GM23338 (cell line): ENCODE measurements around the gene MAN1A2. TPM values are rescaled to one million over a fixed set of nuclear protein-coding genes. Genes with fewer than 3 reads are reported as not detected.

Experiments used
- ATAC-seq: fragments of 200-7000 bp; cut with Tn5 transposase; 3 replicates; pipeline ENCODE4 v1.9.1; 2020
- DNase-seq: peaks from one replicate; pipeline ENCODE4 v3.0.0-alpha.2; 2015; ENCODE audit warnings: low spot score
- H2AFZ ChIP-seq: fragments of 200-600 bp; sonication (generic); 2 replicates; pipeline ENCODE4 v1.8.0; 2016; ENCODE audit warnings: antibody characterized with exemption, mild to moderate bottlenecking, moderate library complexity
- H3F3A ChIP-seq: fragments of 200-600 bp; sonication (generic); replicated peaks from 2 replicates; pipeline ENCODE4 v1.8.0; 2017; ENCODE audit warnings: antibody characterized with exemption, mixed run types, low read depth
- H3K27ac ChIP-seq: fragments of 200-600 bp; sonication (generic); 2 replicates; pipeline ENCODE4 v1.6.1; 2016; ENCODE audit warnings: low read depth
- H3K27me3 ChIP-seq: fragments of 200-600 bp; sonication (generic); 2 replicates; pipeline ENCODE4 v1.8.0; 2016; ENCODE audit warnings: mild to moderate bottlenecking, mixed run types, moderate library complexity; ENCODE audit not compliant: insufficient read depth
- H3K36me3 ChIP-seq: fragments of 200-600 bp; sonication (generic); 2 replicates; pipeline ENCODE4 v1.8.0; 2016; ENCODE audit warnings: mild to moderate bottlenecking; ENCODE audit not compliant: insufficient read depth
- H3K4me1 ChIP-seq: fragments of 200-600 bp; sonication (generic); 2 replicates; pipeline ENCODE4 v1.8.0; 2016; ENCODE audit warnings: mild to moderate bottlenecking, moderate library complexity; ENCODE audit not compliant: insufficient read depth
- H3K4me2 ChIP-seq: fragments of 200-600 bp; sonication (generic); 2 replicates; pipeline ENCODE4 v1.7.1; 2017; ENCODE audit warnings: mixed run types
- H3K4me3 ChIP-seq: fragments of 200-600 bp; sonication (generic); 2 replicates; pipeline ENCODE4 v1.6.1; 2016; ENCODE audit warnings: mixed run types
- H3K79me2 ChIP-seq: fragments of 200-600 bp; sonication (generic); replicated peaks from 2 replicates; pipeline ENCODE4 v1.8.0; 2017; ENCODE audit warnings: mild to moderate bottlenecking; ENCODE audit not compliant: insufficient read depth
- H3K9me2 ChIP-seq: fragments of 200-600 bp; sonication (generic); 2 replicates; pipeline ENCODE4 v1.8.0; 2017; ENCODE audit not compliant: insufficient read depth
- H4K20me1 ChIP-seq: fragments of 200-600 bp; sonication (generic); replicated peaks from 2 replicates; pipeline ENCODE4 v1.8.0; 2017; ENCODE audit warnings: mild to moderate bottlenecking; ENCODE audit not compliant: insufficient read depth
- H3K27ac Mint-ChIP-seq: 2 replicates; pipeline ENCODE4 v1.8.0; 2020; ENCODE audit warnings: inconsistent platforms, mild to moderate bottlenecking, moderate library complexity, mixed read lengths
- H3K27me3 Mint-ChIP-seq: 3 replicates; pipeline ENCODE4 v1.8.0; 2022; ENCODE audit warnings: low read depth, mild to moderate bottlenecking, moderate library complexity, mixed read lengths, inconsistent platforms; ENCODE audit not compliant: insufficient read depth, poor library complexity
- H3K36me3 Mint-ChIP-seq: 3 replicates; pipeline ENCODE4 v1.8.0; 2021; ENCODE audit warnings: low read depth, mild to moderate bottlenecking, inconsistent platforms, moderate library complexity, mixed read lengths
- H3K4me1 Mint-ChIP-seq: 3 replicates; pipeline ENCODE4 v1.8.0; 2020; ENCODE audit warnings: mild to moderate bottlenecking, inconsistent platforms, mixed read lengths
- H3K4me3 Mint-ChIP-seq: 3 replicates; pipeline ENCODE4 v1.8.0; 2021; ENCODE audit warnings: moderate library complexity, mild to moderate bottlenecking, inconsistent platforms, mixed read lengths
- H3K9me3 Mint-ChIP-seq: 3 replicates; pipeline ENCODE4 v1.8.0; 2020; ENCODE audit warnings: moderate library complexity, mild to moderate bottlenecking, inconsistent platforms, mixed read lengths
- EZH2 ChIP-seq: fragments of 200-600 bp; sonication (generic); IDR thresholded peaks from one replicate; pipeline ENCODE4 v1.8.0; 2017; ENCODE audit warnings: antibody characterized with exemption, mild to moderate bottlenecking, low read depth; ENCODE audit not compliant: unreplicated experiment
- JUNB ChIP-seq: IDR thresholded peaks from one replicate; pipeline ENCODE4 v1.6.1; 2016; ENCODE audit warnings: antibody characterized with exemption; ENCODE audit not compliant: unreplicated experiment
- NANOG ChIP-seq: IDR thresholded peaks from 2 replicates; pipeline ENCODE4 v1.6.1; 2016; ENCODE audit warnings: antibody characterized with exemption, borderline replicate concordance
- POLR2AphosphoS5 ChIP-seq: IDR thresholded peaks from 2 replicates; pipeline ENCODE4 v1.6.1; 2016; ENCODE audit warnings: antibody characterized with exemption, low read depth
- ZNF114 ChIP-seq: fragments of 250-450 bp; sonication (Bioruptor Pico); IDR thresholded peaks from 2 replicates; pipeline ENCODE4 v1.5.0; 2020; ENCODE audit warnings: mild to moderate bottlenecking, moderate library complexity
- ZNF331 ChIP-seq: fragments of 250-450 bp; sonication (Bioruptor Pico); IDR thresholded peaks from 2 replicates; pipeline ENCODE4 v1.5.0; 2020; ENCODE audit warnings: low read depth, mild to moderate bottlenecking, moderate library complexity
- polyA plus RNA-seq: library from polyadenylated mRNA; unstranded; fragments of >200 nt; fragmentation: Nextera tagmentation; extraction: Ambion mirVana; gene quantifications from 2 replicates; pipeline ENCODE4 v1.2.1, GENCODE V29; 2016
- total RNA-seq: library from RNA; depleted of rRNA; stranded (reverse); fragments of >200 nt; shearing (Covaris generic); gene quantifications from 2 replicates; pipeline ENCODE4 v1.2.3, GENCODE V29; 2014
- TF ChIP-seq, protein P1 (sequence below): IDR thresholded peaks from 2 replicates; pipeline ENCODE4 v1.6.1; 2016; ENCODE audit warnings: antibody characterized with exemption
- TF ChIP-seq, protein P2 (sequence below): IDR thresholded peaks from one replicate; pipeline ENCODE4 v1.6.1; 2018; ENCODE audit warnings: antibody characterized with exemption; ENCODE audit not compliant: unreplicated experiment

MAN1A2 gene
- total and polyA plus RNA-seq, 2 experiments from 2014 or later, result 18.6 to 22.2 TPM

DNA sequence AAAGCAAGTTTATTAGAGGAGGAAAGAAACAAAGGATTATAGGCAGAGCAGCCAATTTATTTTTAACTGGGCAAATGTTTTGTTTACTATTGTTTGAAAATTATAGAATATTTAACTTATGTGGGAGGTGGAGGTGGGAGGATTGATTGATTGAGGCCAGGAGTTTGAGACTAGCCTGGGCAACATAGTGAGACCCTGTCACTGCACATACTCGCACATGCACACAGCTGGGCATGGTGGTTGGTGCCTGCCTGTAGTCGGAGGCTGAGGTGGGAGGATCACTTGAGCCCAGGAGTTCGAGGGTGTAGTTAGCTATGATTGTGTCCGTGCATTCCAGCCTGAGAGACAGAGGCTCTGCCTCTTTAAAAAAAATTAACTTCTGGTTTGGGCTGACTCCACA lies 6.7 kb downstream of the MAN1A2 start:
- ATAC-seq, result no peak
- Histone ChIP-seq H4K20me1 (no peaks in the 10 kb centered on the region), H3K4me1 (peaks cover 10% of the 10 kb centered on the region; the same call in 1 of the 2 replicates), H3K36me3 (no peaks in the 10 kb centered on the region), H3F3A (no peaks in the 10 kb centered on the region), H3K9me2 (no peaks in the 10 kb centered on the region), H3K4me3 (no peak overlapping the region), H3K4me2 (no peak overlapping the region), H3K27me3 (peaks cover 1% of the 10 kb centered on the region; the same call in 1 of the 2 replicates), H3K27ac (no peak overlapping the region), H3K79me2 (peaks cover 96% of the 10 kb centered on the region), H2AFZ (no peak overlapping the region)
- no peak for DNase-seq
- Mint-ChIP-seq H3K27ac (no peak overlapping the region), H3K4me1 (peaks cover 15% of the 10 kb centered on the region), H3K36me3 (no peaks in the 10 kb centered on the region), H3K9me3 (no peaks in the 10 kb centered on the region), H3K4me3 (no peak overlapping the region), H3K27me3 (no peaks in the 10 kb centered on the region)
- TF ChIP-seq, protein P1, sequence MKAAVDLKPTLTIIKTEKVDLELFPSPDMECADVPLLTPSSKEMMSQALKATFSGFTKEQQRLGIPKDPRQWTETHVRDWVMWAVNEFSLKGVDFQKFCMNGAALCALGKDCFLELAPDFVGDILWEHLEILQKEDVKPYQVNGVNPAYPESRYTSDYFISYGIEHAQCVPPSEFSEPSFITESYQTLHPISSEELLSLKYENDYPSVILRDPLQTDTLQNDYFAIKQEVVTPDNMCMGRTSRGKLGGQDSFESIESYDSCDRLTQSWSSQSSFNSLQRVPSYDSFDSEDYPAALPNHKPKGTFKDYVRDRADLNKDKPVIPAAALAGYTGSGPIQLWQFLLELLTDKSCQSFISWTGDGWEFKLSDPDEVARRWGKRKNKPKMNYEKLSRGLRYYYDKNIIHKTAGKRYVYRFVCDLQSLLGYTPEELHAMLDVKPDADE, result no peak
- TF ChIP-seq ZNF114 (CRISPR knock-in tag) (no peak), ZNF331 (no peak), EZH2 (no peak)

DNA sequence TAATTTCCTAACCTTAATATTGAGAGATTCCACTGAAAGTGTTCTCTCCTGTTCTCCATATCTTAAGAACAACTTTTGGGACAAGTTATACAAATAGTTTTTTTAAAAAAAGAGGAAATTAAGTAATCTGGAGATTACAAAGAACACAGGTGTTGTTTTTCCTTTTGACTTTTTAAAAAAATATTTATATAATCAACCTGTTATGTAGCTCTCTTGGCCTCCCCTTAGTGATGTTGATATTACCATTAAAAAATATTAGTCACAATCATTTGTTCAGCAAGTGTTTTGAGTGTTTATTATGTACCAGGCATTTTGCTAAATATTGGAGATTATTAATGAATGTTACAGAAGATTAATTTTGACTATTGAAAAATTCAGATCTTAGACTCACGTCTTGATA lies 8.1 kb downstream of the MAN1A2 start:
- peaks cover 96% of the 10 kb centered on the region for H3K79me2 ChIP-seq
- no peaks in the 10 kb centered on the region for H4K20me1 ChIP-seq
- no peaks in the 10 kb centered on the region for H3K36me3 ChIP-seq
- no peak overlapping the region for H3K4me2 ChIP-seq
- no peak overlapping the region for H3K27ac ChIP-seq
- no peak overlapping the region for H3K4me3 Mint-ChIP-seq
- H3K27me3 ChIP-seq, result no peaks in the 10 kb centered on the region
- no peaks in the 10 kb centered on the region for H3K9me3 Mint-ChIP-seq
- DNase-seq (no peak), ATAC-seq (no peak)
- H3K9me2 ChIP-seq, result no peaks in the 10 kb centered on the region
- H3F3A ChIP-seq, result no peaks in the 10 kb centered on the region
- no peak overlapping the region for H2AFZ ChIP-seq
- no peaks in the 10 kb centered on the region for H3K27me3 Mint-ChIP-seq
- peaks cover 10% of the 10 kb centered on the region for H3K4me1 Mint-ChIP-seq
- peaks cover 10% of the 10 kb centered on the region; the same call in 1 of the 2 replicates for H3K4me1 ChIP-seq
- no peak overlapping the region for H3K4me3 ChIP-seq
- no peak for TF ChIP-seq ZNF331
- no peak overlapping the region for H3K27ac Mint-ChIP-seq
- no peaks in the 10 kb centered on the region for H3K36me3 Mint-ChIP-seq

DNA sequence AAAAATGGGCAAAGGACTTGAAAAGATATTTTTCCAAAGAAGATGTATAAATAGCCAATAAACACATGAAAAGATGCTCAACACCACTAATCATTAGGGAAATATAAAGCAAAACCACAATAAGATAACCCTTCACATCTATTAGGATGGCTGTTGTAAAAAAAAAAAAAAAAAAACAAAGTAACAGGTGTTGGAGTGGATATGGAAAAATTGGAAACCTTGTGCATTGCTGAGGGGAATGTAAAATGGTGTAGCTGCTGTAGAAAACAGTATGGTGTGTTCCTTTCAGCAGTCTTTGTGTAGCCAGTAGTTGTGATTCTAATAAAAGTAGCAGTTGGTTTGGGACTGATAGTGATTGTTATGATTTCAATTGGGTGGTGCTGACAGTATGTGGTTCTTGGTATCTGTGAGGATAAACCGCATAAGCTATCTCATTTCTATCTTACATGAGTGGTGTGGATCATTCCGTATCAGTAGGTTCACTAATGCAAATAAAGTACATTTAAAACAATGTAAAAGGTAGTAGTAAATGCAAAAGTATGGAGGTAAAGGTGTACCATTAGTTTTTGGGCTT lies 19.9 kb downstream of the MAN1A2 start:
- no peak overlapping the region for H3K27ac Mint-ChIP-seq
- peaks cover 19% of the 10 kb centered on the region for H3K4me1 Mint-ChIP-seq
- no peaks in the 10 kb centered on the region for H3K27me3 Mint-ChIP-seq
- Histone ChIP-seq H3K27ac (no peak overlapping the region), H3K4me2 (no peak overlapping the region), H3K4me3 (no peak overlapping the region), H3K79me2 (peaks cover 74% of the 10 kb centered on the region), H3K27me3 (no peaks in the 10 kb centered on the region), H2AFZ (no peak overlapping the region), H3F3A (no peaks in the 10 kb centered on the region), H3K36me3 (no peaks in the 10 kb centered on the region), H4K20me1 (no peaks in the 10 kb centered on the region), H3K9me2 (no peaks in the 10 kb centered on the region; the same call in 1 of the 2 replicates), H3K4me1 (peaks cover 3% of the 10 kb centered on the region; the same call in 1 of the 2 replicates)
- H3K36me3 Mint-ChIP-seq, result no peaks in the 10 kb centered on the region
- peaks cover 10% of the 10 kb centered on the region for H3K9me3 Mint-ChIP-seq
- DNase-seq (no peak), ATAC-seq (no peak)
- no peak overlapping the region for H3K4me3 Mint-ChIP-seq
- TF ChIP-seq JUNB (no peak), POLR2AphosphoS5 (no peak), NANOG (no peak)
- TF ChIP-seq, protein P2, sequence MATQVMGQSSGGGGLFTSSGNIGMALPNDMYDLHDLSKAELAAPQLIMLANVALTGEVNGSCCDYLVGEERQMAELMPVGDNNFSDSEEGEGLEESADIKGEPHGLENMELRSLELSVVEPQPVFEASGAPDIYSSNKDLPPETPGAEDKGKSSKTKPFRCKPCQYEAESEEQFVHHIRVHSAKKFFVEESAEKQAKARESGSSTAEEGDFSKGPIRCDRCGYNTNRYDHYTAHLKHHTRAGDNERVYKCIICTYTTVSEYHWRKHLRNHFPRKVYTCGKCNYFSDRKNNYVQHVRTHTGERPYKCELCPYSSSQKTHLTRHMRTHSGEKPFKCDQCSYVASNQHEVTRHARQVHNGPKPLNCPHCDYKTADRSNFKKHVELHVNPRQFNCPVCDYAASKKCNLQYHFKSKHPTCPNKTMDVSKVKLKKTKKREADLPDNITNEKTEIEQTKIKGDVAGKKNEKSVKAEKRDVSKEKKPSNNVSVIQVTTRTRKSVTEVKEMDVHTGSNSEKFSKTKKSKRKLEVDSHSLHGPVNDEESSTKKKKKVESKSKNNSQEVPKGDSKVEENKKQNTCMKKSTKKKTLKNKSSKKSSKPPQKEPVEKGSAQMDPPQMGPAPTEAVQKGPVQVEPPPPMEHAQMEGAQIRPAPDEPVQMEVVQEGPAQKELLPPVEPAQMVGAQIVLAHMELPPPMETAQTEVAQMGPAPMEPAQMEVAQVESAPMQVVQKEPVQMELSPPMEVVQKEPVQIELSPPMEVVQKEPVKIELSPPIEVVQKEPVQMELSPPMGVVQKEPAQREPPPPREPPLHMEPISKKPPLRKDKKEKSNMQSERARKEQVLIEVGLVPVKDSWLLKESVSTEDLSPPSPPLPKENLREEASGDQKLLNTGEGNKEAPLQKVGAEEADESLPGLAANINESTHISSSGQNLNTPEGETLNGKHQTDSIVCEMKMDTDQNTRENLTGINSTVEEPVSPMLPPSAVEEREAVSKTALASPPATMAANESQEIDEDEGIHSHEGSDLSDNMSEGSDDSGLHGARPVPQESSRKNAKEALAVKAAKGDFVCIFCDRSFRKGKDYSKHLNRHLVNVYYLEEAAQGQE, result no peak
- TF ChIP-seq, protein P1, result no peak
